NOMO-1 (cell line): ENCODE results near the gene FAM219A.

Experiments used
- DNase-seq, 2 experiments: peaks; one replicate each; lab custom pipeline; 2025; ENCODE audit not compliant: unreplicated experiment in 2 of 2; lab: John Stamatoyannopoulos, UW

The FAM219A gene

GRCh38 chr9:34405719-34406118, 52.7 kb downstream of the FAM219A start:
- DNase-seq, result no peak

GRCh38 chr9:34403554-34404380, 54.6 kb downstream of the FAM219A start:
- DNase-seq, result peak; percentile 22 to 42

GRCh38 chr9:34400686-34401602, 57.4 kb downstream of the FAM219A start:
- no peak for DNase-seq

GRCh38 chr9:34400275-34400674, 58.1 kb downstream of the FAM219A start:
- no peak for DNase-seq

GRCh38 chr9:34399729-34400128, 58.6 kb downstream of the FAM219A start:
- DNase-seq, result no peak

GRCh38 chr9:34398875-34399274, 59.5 kb downstream of the FAM219A start:
- no peak for DNase-seq

- DNase-seq, result no peak
Observed at GRCh38 chr9:34396276-34397214, 61.8 kb downstream of the FAM219A start.

DNA sequence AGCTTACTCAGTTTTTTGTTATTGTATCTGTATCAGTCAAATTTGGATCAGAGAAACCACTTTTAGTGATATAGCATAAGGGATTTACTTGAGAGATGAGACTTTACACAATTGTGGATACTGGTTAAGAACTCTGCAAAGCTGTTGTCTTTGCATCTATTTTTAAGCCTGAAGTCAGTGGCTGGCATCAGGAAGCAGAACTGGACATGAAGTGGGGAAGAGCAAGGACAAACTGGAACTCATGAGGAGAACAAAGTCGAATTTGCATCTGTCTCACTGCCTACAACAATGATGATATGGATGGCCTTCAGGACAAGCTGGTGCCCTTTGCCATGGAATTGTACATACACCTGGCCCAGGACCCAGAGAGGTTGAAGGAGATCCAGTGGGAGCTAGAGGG, 65.9 kb downstream of the FAM219A start:
- no peak for DNase-seq

GRCh38 chr9:34387239-34387638, 71.1 kb downstream of the FAM219A start:
- no peak for DNase-seq

- DNase-seq, result no peak
Observed at GRCh38 chr9:34386656-34387055, 71.7 kb downstream of the FAM219A start.

- no peak for DNase-seq
Observed at GRCh38 chr9:34385561-34386230, 72.7 kb downstream of the FAM219A start.

DNA sequence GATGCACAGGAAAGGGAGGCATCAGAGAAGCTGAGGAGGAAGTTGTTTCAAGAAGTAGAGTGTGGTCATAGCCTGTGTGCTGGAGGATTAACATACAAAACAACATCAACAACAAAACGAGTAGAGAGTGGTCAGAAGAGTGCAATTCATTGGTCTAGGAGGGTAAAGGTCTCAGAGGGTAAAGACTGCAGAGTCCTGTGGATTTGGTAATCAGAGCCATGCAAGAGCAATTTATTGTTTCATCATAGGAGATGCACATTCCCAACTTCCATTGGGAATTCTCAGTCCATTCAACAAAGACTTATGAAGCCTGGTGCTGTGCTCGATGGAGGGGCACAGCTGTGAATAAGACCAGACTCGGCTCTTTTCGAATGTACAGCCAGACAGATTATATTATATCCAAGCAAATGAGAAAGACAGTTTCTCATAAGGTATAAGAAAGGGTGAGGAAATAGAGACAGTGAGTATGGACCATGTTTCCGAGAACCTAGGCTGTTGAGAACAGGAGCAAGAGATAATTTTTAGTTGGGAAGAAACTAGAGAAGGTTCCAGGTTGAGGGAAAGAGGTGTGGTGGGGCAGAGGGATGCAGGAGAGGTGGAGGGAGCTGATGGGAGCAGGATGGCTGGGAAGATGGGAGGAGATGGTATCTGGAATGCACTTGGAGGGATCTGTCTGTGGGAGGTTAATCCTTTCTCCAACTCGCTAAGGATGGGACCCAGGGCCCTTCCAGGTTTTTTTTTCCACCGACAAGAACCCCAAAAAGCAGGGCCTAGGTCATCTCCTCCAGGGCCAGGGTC, 73.8 kb downstream of the FAM219A start:
- DNase-seq, result no peak

- DNase-seq, result no peak
Observed at GRCh38 chr9:34383904-34384303, 74.5 kb downstream of the FAM219A start.

DNA sequence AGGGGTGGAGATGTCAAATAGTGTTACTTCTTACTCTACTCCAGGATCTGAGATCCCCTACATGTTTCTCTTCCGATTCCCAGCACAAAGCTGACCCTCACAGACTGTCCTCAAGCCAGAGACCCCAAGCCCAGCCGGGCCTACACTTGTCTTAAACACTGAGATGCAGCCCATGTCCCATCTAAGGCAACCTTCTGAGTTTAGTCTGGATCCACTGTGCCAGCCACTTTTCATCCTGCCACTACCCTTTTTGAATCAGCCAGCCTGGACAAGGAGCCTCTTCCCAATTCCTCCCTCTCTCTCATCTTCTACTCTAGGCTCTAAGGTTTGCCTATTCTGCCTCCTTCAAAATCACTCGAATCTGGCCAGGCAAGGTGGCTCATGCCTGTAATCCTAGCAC, 75.5 kb downstream of the FAM219A start:
- no peak for DNase-seq

DNA sequence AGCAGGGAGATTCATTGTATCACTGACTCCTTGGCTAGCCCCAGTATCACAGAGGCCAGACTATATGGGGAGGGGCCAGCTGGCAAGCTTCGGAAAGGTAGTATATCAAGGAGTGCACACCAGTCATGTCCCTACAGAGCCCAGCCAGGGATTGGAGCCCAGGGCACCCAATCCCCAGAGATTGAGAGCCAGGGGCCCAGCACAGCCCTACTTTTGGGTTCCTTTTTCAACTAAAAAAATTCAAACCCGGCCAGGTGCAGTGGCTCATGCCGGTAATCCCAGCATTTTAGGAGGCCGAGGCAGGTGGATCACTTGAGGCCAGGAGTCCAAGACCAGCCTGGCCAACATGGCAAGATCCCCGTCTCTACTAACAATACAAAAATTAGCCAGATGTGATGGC, 76.3 kb downstream of the FAM219A start:
- DNase-seq, result no peak

- no peak for DNase-seq
Observed at GRCh38 chr9:34381323-34381722, 77.0 kb downstream of the FAM219A start.

GRCh38 chr9:34380511-34381315, 77.7 kb downstream of the FAM219A start:
- DNase-seq, result peak; percentile 78 to 87

GRCh38 chr9:34380034-34380510, 78.3 kb downstream of the FAM219A start:
- no peak for DNase-seq
